GM18526 (cell line): Measurements from ENCODE around the gene ATP5PD.

Experiments
- POLR2A ChIP-seq: IDR thresholded peaks from 3 replicates; pipeline ENCODE4 v1.6.1; 2011; ENCODE audit not compliant: insufficient read length; ENCODE audit errors: extremely low read depth

The ATP5PD gene

GRCh38 chr17:75046407-75047289, at the start of gene ATP5PD, which contains the start of gene KCTD2:
Gene ATP5PD, minus strand, starts transcription at chr17:75046969. Its CDS starts 4,319 bp downstream, at chr17:75042650.
Gene KCTD2, plus strand, starts transcription at chr17:75047225. Its CDS starts 26 bp downstream, at chr17:75047251.
- peak; percentile 96 for TF ChIP-seq POLR2A

DNA sequence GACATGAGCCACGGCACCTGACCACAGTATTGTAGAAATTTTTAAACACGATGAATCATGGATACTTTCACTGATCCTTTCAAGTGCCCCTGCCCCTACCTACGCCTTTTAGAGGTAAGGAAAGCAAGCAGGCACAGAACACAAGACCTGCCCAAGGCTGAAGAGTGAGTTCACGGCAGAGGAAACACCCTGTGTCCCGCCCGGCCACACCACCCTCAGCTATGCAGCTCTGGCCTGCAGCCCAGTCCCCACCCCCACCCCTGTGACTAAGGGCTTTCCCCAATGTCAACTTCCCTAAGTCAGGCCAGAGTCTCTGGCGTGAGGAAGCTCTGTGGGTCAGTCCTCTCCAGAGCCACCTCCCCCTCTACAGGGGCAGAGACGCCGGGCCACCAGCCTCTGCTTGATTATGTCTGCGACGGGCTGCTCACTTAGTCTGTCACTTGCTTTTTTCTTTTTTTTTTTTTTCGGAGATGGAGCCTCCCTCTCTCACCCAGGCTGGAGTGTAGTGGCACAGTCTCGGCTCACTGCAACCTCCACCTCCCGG, 49.4 kb upstream of the ATP5PD start:
- no peak for TF ChIP-seq POLR2A

DNA sequence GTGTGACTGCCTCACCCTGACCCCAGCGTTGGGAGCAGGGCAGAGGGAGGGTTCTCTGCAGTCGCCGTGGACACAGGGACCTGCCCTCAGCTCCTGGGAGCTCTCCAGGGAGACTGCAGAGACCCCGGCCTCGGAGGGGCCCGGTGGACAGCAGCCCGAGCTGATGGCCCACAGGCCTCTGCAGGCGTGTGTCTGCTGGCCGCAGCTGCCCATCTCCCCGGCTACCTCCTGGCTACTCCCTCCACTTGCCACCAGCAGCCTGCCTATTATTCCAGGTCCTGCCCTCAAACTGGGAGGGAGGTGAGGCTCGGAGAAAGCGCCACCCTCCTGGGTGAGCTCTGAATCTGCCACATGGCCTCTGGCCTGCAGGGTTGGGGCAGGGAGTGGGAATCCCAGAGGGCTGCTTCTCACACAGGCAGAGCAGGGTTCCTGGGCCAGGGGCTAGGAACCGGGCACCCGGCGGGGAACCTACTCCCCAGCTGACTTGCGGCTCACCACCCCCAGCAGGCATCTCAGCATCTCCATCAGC, 48.2 kb upstream of the ATP5PD start:
- no peak for TF ChIP-seq POLR2A

DNA sequence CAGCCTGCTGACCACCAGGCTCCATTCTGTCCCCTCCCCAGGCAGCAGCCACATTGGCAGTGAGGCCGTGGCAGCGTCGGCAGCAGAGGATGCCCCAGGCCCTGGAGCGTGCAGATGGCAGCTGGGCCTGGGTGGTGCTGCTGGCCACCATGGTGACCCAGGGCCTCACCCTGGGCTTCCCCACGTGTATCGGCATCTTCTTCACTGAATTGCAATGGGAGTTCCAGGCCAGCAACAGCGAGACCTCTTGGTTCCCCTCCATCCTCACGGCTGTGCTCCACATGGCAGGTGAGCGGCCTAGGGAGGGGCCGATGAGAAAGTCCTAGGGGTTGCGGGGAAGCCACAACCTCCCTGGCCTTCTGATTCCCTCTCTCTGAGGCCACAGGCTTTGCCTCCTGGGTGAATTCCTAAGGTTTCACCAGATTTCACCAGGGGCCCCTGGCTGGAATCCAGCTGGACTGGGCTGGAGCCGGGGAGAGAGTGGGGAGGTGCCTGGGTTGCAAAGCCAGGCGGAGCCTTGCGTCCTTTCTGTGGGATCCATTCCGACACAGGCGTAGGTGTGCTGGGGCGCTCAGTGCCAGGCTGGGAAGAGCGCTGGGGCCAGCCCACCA, 46.9 kb upstream of the ATP5PD start:
- no peak for TF ChIP-seq POLR2A

DNA sequence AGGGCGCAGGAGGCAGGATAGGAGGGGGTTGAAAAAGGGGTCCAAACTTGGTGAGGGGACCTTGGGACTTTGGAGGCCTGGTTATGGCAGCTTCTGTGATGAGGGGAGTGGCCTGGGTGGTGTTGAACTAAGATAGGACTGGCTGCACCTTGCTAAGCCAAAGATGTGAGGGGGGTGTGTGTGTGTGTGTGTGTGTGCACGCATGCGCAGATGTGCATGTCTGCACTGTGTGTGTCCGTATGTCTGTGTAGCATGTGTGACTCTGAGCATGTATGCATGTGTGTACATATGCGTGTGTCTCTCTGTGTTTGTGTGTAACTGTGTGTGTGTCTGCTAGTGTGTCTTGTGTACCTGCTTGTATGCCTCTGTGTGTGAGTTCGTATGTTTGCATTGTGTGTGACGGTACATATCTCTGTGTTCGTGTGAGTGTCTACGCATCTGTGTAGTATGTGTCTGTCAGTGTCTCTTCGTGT, 45.1 kb upstream of the ATP5PD start:
- no peak for TF ChIP-seq POLR2A

DNA sequence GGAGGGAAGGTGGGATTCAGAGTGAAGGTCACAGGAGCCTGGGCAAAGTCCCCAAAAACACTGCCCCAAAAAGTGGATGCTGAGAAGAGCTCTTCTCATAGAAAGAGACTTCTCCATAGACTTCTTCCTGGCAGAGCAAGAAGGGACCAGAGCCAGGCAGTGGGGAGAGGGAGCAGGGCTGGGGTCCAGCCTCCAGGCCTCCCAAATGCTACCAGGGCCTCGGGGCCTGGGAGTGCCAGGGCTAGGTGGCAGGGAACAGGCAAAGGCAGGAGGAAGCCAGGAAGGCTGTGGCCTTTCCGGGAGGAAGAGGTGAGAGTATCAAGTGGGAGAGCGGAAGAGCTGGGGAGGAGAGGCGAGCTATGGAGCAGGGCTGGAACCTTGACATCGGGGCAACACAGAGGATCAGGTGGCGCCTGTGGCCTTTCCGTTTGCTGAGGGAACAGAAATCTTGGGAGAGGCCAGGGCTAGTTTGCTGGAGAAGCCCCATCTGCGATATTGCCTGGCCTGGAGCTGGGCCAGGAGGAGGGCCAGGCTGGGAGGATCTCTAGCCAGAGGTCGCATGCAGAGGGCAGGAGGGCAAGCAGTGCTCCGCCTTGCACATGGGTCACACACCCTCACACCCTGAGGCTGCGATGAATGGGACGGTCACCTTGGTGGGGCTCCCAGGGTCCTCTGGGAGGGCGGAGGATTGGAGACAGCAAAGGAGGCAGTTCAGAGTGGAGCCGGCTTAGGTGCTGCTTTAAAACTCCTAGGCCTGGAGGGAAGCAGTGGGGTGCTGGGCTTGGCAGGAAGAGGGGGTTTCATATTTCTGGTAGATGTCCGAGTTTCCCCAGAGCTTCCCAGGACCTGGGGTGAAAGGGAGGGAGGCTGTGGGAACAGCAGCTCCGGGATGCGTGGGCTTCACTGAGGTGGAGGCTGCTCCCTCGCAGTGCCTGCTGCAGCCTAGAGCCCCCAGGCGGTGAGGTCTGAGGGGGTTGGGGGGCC, 44.4 kb upstream of the ATP5PD start:
- TF ChIP-seq POLR2A: no peak

DNA sequence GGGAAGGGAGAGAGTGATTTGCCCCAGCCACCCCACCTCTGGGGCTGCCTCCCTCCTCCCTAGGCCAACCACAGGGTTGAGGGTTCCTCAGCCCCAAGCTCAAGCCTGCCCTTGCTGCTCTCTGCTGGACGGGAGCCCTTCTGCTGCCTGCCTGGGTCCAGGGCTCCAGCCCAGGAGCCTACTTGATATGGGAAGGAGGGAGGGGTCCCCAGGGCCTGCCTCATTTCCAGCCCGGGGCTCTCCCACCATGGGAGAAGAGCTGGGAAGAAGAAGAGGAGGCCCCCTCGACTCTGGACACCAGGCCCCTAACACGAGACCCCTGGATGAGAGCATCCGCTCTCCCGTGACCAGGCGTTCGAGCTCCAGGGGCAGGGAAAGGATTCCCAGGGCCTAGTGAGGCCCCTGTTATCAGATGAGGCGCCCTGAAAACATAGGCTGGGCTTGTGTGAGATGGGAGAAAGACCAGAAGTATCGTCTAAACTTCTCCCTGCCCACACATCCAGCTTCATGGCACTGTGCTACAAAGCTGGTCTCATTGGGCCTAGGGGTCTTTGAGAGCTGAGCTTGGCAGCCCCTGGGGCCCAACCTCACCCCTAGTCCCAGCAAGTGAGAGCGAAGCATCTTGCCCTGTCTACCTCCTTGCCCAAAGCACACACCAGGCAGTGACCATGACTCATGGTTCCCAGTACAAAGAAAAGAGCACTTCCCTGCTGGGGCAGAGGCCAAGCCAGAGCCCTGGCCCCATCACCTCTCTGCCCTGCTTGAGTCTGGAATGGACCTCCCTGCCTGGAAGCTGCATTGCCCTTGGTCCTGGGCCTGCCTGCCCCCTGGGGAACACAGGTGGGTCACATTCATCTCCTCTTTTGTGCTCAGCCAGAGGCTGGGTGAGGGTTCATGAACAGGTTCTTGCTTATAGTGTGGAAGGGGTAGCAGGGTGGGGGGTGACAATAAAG, 42.0 kb upstream of the ATP5PD start:
- TF ChIP-seq POLR2A: no peak

- TF ChIP-seq POLR2A: peak; percentile 49
These were observed 41.0 kb upstream of the ATP5PD start, which contains the start of gene SLC16A5 for GRCh38 chr17:75087558-75088453. Gene SLC16A5, plus strand, starts transcription at chr17:75087954. Its CDS starts 5,683 bp downstream, at chr17:75093637.

DNA sequence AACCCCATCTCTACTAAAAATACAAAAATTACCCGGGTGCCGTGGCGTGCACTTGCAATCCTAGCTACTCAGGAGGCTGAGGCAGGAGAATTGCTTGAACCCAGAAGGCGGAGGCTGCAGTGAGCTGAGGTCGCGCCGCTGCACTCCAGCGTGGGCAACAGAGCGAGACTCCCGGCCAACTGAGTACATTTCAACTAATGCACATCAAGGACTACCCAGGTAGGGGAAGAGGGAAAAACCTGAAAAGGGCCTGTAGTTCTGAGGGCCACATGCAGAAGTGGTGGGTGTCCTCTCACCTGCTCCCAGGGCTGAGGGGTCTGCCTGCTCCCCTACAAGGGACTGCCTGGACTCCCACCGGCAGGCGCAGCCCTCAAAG, 40.4 kb upstream of the ATP5PD start:
- no peak for TF ChIP-seq POLR2A

- no peak for TF ChIP-seq POLR2A
These were observed 39.9 kb upstream of the ATP5PD start for GRCh38 chr17:75086496-75087181.

DNA sequence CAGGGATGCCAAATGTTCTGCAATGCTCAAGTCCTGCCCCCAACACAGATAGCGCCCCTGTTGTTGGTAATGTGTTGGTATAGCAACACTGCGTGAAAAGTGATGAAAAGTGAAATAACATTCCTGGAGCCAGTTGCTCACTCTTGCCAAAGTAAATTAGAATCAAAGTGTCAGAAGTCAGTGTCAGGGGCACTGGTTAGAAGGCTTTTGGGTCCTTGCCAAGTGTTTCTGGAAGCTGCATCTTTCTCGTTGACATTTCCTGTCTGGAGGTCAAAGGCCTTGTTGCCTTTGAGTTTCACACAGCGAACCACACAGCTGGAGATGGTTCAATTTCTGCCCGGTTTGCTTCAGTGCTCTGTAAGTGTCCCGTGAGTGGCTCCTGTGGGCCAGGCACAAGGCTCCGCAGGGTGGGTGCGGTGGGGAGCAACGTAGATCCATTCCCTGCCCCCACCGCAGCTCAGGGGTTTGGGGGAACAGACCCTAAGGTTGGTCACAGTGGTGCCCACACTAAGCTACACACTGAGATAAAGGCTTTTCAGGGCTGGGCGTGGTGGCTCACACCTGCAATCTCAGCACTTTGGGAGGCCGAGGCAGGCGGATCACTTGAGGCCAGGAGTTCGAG, 37.4 kb upstream of the ATP5PD start:
- TF ChIP-seq POLR2A: no peak
